ENCODE measurements around the gene CSRP1. TPM values are rescaled to one million over a fixed set of nuclear protein-coding genes. Genes with fewer than 3 reads are reported as not detected.
"Not testable (repeated sequence)": the region's sequence is repeated elsewhere in the genome, so short reads cannot be mapped to it uniquely, and the experiment has no call there.

CSRP1 gene
- total RNA-seq, 1 experiment from 2014 or later, result 14.3 TPM

- Mint-ChIP-seq H3K27me3 (ENCODE audit: low read depth) (no peaks in the 10 kb centered on the region; the same call in 1 of the 2 replicates), H3K4me1 (peaks cover 2% of the 10 kb centered on the region), H3K36me3 (no peaks in the 10 kb centered on the region), H3K9me3 (no peaks in the 10 kb centered on the region), H3K4me3 (no peak overlapping the region), H3K27ac (no peak overlapping the region)
- ChIA-PET POLR2A (no interaction called here), CTCF (interaction anchor here (1.0 to 2.8 kb wide), 7 partner anchors 9 to 244 kb away, joined by 3 to 9 read pairs (median 4); no protein-coding TSS in a partner anchor)
- DNase-seq (ENCODE audit: low spot score) (no peak), ATAC-seq (no peak)
- no peak for TF ChIP-seq E2F1 (CRISPR knock-in tag; IDR thresholded peaks at IDR 0.05)
These were observed 44.2 kb upstream of the CSRP1 start for GRCh38 chr1:201551096-201551495.

DNA sequence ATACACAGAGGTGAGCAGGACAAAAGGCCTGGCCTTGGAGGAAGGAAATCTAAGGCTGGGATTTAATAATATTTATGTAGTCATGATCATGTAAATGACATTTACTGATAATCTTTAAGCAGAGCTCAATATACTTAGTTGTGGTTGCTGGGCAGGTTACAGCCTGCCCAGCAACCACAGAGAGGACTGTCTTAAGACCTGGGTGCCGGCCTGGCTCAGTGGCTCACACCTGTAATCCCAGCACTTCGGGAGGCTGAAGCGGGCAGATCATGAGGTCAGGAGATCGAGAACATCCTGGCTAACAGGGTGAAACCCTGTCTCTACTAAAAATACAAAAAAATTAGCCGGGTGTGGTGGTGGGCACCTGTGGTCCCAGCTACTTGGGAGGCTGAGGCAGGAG lies 42.6 kb upstream of the CSRP1 start:
- H3K36me3 Mint-ChIP-seq; H3K4me1 Mint-ChIP-seq; H3K4me3 Mint-ChIP-seq; ATAC-seq; POLR2A ChIA-PET; H3K9me3 Mint-ChIP-seq; DNase-seq (ENCODE audit: low spot score); H3K27me3 Mint-ChIP-seq (ENCODE audit: low read depth); H3K27ac Mint-ChIP-seq: not testable (repeated sequence)
- CTCF ChIA-PET, result interaction anchor here (0.7 to 2.8 kb wide), 3 partner anchors 9 to 1150 kb away, joined by 3 to 8 read pairs (median 4); no protein-coding TSS in a partner anchor

GRCh38 chr1:201545851-201546492 lies 39.0 kb upstream of the CSRP1 start:
- DNase-seq (ENCODE audit: low spot score), result no peak
- peak; percentile 95 for ATAC-seq
- Mint-ChIP-seq H3K4me1 (peaks cover 20% of the 10 kb centered on the region), H3K36me3 (no peaks in the 10 kb centered on the region), H3K4me3 (no peak overlapping the region), H3K27me3 (ENCODE audit: low read depth) (peaks cover 19% of the 10 kb centered on the region), H3K9me3 (no peaks in the 10 kb centered on the region), H3K27ac (0 out of 2 replicates have a peak overlapping the region, but pooled peaks have one; percentile 85)
- POLR2A ChIA-PET, result no interaction called here
- no peak for TF ChIP-seq JUN (CRISPR knock-in tag; IDR thresholded peaks at IDR 0.05)
- TF ChIP-seq, protein P1, sequence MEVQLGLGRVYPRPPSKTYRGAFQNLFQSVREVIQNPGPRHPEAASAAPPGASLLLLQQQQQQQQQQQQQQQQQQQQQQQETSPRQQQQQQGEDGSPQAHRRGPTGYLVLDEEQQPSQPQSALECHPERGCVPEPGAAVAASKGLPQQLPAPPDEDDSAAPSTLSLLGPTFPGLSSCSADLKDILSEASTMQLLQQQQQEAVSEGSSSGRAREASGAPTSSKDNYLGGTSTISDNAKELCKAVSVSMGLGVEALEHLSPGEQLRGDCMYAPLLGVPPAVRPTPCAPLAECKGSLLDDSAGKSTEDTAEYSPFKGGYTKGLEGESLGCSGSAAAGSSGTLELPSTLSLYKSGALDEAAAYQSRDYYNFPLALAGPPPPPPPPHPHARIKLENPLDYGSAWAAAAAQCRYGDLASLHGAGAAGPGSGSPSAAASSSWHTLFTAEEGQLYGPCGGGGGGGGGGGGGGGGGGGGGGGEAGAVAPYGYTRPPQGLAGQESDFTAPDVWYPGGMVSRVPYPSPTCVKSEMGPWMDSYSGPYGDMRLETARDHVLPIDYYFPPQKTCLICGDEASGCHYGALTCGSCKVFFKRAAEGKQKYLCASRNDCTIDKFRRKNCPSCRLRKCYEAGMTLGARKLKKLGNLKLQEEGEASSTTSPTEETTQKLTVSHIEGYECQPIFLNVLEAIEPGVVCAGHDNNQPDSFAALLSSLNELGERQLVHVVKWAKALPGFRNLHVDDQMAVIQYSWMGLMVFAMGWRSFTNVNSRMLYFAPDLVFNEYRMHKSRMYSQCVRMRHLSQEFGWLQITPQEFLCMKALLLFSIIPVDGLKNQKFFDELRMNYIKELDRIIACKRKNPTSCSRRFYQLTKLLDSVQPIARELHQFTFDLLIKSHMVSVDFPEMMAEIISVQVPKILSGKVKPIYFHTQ (CRISPR knock-in tag; IDR thresholded peaks at IDR 0.05), result no peak
- TF ChIP-seq FOXK1 (CRISPR knock-in tag; IDR thresholded peaks at IDR 0.05), result no peak
- TF ChIP-seq ATF3 (CRISPR knock-in tag; conservative IDR thresholded peaks at IDR 0.05), result no peak
- no peak for TF ChIP-seq ZNF138 (CRISPR knock-in tag; conservative IDR thresholded peaks at IDR 0.05)
- TF ChIP-seq TEAD1 (CRISPR knock-in tag; IDR thresholded peaks at IDR 0.05), result no peak
- no peak for TF ChIP-seq ZNF423 (CRISPR knock-in tag; IDR thresholded peaks at IDR 0.05)
- no peak for TF ChIP-seq ZNF416 (CRISPR knock-in tag; IDR thresholded peaks at IDR 0.05)
- TF ChIP-seq, protein P2, sequence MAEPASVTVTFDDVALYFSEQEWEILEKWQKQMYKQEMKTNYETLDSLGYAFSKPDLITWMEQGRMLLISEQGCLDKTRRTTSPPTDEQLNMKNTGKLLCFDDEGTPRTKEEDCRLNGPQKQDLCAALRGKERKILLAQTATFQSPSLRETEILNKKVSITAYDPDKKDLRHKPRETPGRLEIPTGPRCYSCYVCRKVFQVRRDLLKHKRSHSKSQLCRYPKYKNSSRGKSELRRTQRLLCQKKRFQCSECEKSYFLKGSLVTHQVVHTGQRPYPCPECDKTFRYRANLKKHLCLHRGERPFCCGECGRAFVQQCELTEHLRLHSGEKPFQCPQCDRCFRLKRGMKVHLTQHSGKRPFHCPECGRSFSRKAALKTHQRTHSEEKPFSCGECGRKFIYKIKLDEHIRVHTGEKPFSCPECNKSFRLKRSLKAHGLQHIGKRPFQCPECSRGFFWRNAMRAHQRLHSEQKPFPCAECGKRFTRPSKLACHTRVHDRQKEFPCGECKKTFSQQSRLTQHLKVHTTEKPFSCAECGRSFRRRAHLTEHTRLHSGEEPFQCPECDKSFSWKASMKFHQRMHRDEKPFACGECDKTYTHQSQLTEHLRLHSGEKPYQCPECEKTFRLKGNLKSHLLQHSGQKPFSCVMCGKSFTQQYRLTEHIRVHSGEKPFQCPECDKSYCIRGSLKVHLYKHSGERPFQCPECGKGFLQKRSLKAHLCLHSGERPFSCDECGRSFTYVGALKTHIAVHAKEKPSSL (CRISPR knock-in tag; conservative IDR thresholded peaks at IDR 0.05), result no peak
- TF ChIP-seq, protein P3, sequence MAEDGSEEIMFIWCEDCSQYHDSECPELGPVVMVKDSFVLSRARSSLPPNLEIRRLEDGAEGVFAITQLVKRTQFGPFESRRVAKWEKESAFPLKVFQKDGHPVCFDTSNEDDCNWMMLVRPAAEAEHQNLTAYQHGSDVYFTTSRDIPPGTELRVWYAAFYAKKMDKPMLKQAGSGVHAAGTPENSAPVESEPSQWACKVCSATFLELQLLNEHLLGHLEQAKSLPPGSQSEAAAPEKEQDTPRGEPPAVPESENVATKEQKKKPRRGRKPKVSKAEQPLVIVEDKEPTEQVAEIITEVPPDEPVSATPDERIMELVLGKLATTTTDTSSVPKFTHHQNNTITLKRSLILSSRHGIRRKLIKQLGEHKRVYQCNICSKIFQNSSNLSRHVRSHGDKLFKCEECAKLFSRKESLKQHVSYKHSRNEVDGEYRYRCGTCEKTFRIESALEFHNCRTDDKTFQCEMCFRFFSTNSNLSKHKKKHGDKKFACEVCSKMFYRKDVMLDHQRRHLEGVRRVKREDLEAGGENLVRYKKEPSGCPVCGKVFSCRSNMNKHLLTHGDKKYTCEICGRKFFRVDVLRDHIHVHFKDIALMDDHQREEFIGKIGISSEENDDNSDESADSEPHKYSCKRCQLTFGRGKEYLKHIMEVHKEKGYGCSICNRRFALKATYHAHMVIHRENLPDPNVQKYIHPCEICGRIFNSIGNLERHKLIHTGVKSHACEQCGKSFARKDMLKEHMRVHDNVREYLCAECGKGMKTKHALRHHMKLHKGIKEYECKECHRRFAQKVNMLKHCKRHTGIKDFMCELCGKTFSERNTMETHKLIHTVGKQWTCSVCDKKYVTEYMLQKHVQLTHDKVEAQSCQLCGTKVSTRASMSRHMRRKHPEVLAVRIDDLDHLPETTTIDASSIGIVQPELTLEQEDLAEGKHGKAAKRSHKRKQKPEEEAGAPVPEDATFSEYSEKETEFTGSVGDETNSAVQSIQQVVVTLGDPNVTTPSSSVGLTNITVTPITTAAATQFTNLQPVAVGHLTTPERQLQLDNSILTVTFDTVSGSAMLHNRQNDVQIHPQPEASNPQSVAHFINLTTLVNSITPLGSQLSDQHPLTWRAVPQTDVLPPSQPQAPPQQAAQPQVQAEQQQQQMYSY (CRISPR knock-in tag; IDR thresholded peaks at IDR 0.05), result no peak
- no peak for TF ChIP-seq CREM (CRISPR knock-in tag; IDR thresholded peaks at IDR 0.05)
- no peak for TF ChIP-seq ZSCAN18 (CRISPR knock-in tag; IDR thresholded peaks at IDR 0.05)
- TF ChIP-seq, protein P4, sequence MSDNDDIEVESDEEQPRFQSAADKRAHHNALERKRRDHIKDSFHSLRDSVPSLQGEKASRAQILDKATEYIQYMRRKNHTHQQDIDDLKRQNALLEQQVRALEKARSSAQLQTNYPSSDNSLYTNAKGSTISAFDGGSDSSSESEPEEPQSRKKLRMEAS (CRISPR knock-in tag; IDR thresholded peaks at IDR 0.05), result no peak
- CTCF ChIA-PET, result interaction anchor here (0.6 to 3.3 kb wide), 10 partner anchors 9 to 350 kb away, joined by 3 to 28 read pairs (median 4); partner anchors contain the start of gene CSRP1
